ENCODE measurements around the gene MAF.

DNA sequence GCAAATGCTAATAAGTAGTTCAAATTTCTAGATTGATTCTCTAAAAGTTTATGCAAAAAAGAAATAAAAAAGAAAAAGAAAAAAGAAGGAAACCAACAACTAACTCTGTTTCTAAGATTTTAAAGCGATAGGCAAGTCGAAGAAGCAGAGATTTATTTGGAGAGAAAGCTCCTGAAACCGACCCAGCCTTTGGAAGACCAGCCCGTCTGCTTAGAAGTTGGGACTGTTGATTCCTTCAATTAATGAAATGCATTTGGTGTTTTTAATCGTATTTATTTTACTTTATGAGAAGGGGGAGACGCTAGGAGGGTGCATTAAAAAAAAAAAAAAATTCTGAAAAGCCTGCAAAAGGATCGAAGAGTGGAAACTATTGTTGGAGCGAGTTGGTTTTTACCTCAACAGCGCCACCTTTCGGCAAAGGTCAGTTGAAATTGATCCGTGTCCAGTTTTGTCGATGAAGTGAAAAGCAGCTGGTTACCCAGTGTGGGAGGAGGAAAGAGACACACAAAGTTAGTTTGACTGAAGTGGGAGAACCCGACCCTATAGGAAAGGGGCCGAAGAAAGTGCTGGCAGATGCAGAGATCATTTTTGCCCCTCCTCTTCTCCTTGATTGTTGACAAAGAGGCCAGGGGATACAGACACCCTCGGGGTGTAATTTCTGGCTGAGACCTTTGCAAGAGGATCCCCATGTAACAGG lies 1.5 kb upstream of the MAF start:
- TF ChIP-seq ZNF274 (IDR thresholded peaks at IDR 0.05; ENCODE audit: low read depth, low read length) (no peak), YY1 (IDR thresholded peaks at IDR 0.05; ENCODE audit: insufficient read depth, insufficient read length) (no peak), SUZ12 (IDR thresholded peaks at IDR 0.05; ENCODE audit: extremely low read depth, insufficient read depth, insufficient read length) (no peak)

Data from NT2/D1 (cell line).